Endothelial cell of umbilical vein (primary cell): ENCODE results near the gene DDB1. TPM values are rescaled to one million over a fixed set of nuclear protein-coding genes. Genes with fewer than 3 reads are reported as not detected.

Source experiments
- BruUV-seq: library from RNA; stranded (reverse); fragments of 400-500 nt; replicated peaks from 2 replicates; lab custom pipeline; 2021; lab: Mats Ljungman, UMichigan
- CTCF ChIA-PET: fragments of 300-600, 350-600 bp; sonication (Branson Sonifier 250); formaldehyde crosslinking; loops from one replicate; lab custom pipeline; 2021; ENCODE audit warnings: antibody characterized with exemption, inconsistent platforms; lab: Charles Lee
- POLR2A ChIA-PET: fragments of 300-600, 350-600 bp; sonication (Branson Sonifier 250); formaldehyde crosslinking; loops from one replicate; lab custom pipeline; 2021; ENCODE audit warnings: antibody characterized with exemption, inconsistent platforms; lab: Charles Lee
- DNase-seq: peaks from one replicate; pipeline ENCODE4 v3.0.0-alpha.2; 2011; ENCODE audit warnings: low read depth, low spot score
- FAIRE-seq: peaks from 2 replicates; lab custom pipeline; 2011; peaks lifted over from hg19 to GRCh38; lab: Jason Lieb, UNC
- H2AFZ ChIP-seq: 2 replicates; pipeline ENCODE4 v1.6.0; 2012; ENCODE audit warnings: low read depth, low read length, control low read depth, inconsistent platforms
- H3K27ac ChIP-seq: 2 replicates; pipeline ENCODE4 v1.5.1; 2011; ENCODE audit warnings: low read depth, mild to moderate bottlenecking, control low read depth, low read length, moderate library complexity; ENCODE audit not compliant: insufficient read depth
- H3K27me3 ChIP-seq, 2 experiments: 2 replicates each; pipeline versions ENCODE4 v1.6.0 to v1.6.1; 2011; ENCODE audit warnings: low read length in 2 of 2, mixed read lengths in 1 of 2; ENCODE audit not compliant: control insufficient read depth in 2 of 2, insufficient read depth in 2 of 2
- H3K36me3 ChIP-seq, 2 experiments: 2 replicates in 1 of 2; 3 replicates in 1 of 2; pipeline ENCODE4 v1.5.1; 2011; ENCODE audit warnings: low read length in 2 of 2, mild to moderate bottlenecking in 1 of 2, moderate library complexity in 1 of 2; ENCODE audit not compliant: control insufficient read depth in 2 of 2, insufficient read depth in 2 of 2; ENCODE audit errors: extremely low read depth in 1 of 2
- H3K4me1 ChIP-seq: 3 replicates; pipeline ENCODE4 v1.5.1; 2011; ENCODE audit warnings: mild to moderate bottlenecking, low read length; ENCODE audit not compliant: control insufficient read depth, insufficient read depth; ENCODE audit errors: extremely low read depth
- H3K4me2 ChIP-seq: 2 replicates; pipeline ENCODE4 v1.6.1; 2011; ENCODE audit warnings: low read length, control low read depth, mixed read lengths; ENCODE audit not compliant: insufficient read depth
- H3K4me3 ChIP-seq, 3 experiments: fragments of 200-600 bp in 1 of 3; sonication (generic), shearing (Covaris generic) in 1 of 3; replicated peaks in 1 of 3; 2 replicates each; pipeline ENCODE4 v1.5.1; 2011 to 2016; ENCODE audit warnings: control low read depth in 3 of 3, low read length in 3 of 3, mild to moderate bottlenecking in 2 of 3, inconsistent platforms in 1 of 3, low read depth in 1 of 3, moderate library complexity in 1 of 3; ENCODE audit not compliant: insufficient read depth in 1 of 3
- H3K79me2 ChIP-seq: 2 replicates; pipeline ENCODE4 v1.6.0; 2012; ENCODE audit warnings: low read length, inconsistent platforms; ENCODE audit not compliant: control insufficient read depth, insufficient read depth
- H3K9ac ChIP-seq: replicated peaks from 2 replicates; pipeline ENCODE3; 2011; ENCODE audit warnings: low read length, control low read depth; ENCODE audit not compliant: insufficient read depth; ENCODE audit errors: extremely low read depth
- H3K9me1 ChIP-seq: replicated peaks from 3 replicates; pipeline ENCODE4 v1.6.0; 2011; ENCODE audit warnings: mild to moderate bottlenecking, low read length; ENCODE audit not compliant: control insufficient read depth, insufficient read depth; ENCODE audit errors: extremely low read depth
- H3K9me3 ChIP-seq: replicated peaks from 2 replicates; pipeline ENCODE4 v1.5.1; 2012; ENCODE audit warnings: low read length, inconsistent platforms; ENCODE audit not compliant: control insufficient read depth, insufficient read depth
- H4K20me1 ChIP-seq: replicated peaks from 2 replicates; pipeline ENCODE3; 2011; ENCODE audit warnings: mild to moderate bottlenecking, low read length; ENCODE audit not compliant: control insufficient read depth, insufficient read depth; ENCODE audit errors: extremely low read depth
- EZH2 ChIP-seq: IDR thresholded peaks from 2 replicates; pipeline ENCODE4 v1.6.1; 2012; ENCODE audit warnings: borderline replicate concordance, low read depth, mild to moderate bottlenecking, moderate library complexity, low read length, inconsistent platforms; ENCODE audit not compliant: severe bottlenecking
- GATA2 ChIP-seq: IDR thresholded peaks from 2 replicates; pipeline ENCODE4 v1.7.0; 2011; ENCODE audit warnings: low read depth, mild to moderate bottlenecking, moderate library complexity, mixed read lengths, low read length; ENCODE audit not compliant: insufficient read length, insufficient read depth
- JUN ChIP-seq: IDR thresholded peaks from 2 replicates; pipeline ENCODE4 v1.6.1; 2011; ENCODE audit warnings: borderline replicate concordance, low read depth; ENCODE audit not compliant: insufficient read length, insufficient read depth
- POLR2AphosphoS5 ChIP-seq: IDR thresholded peaks from 2 replicates; pipeline ENCODE4 v1.6.1; 2012; ENCODE audit warnings: low read depth, mild to moderate bottlenecking, control low read depth, low read length, moderate library complexity; ENCODE audit not compliant: insufficient read depth
- dilution Hi-C: fragments of 300-500 bp; cut with MboI; formaldehyde crosslinking; loops from one replicate; pipeline ENCODE4 v1.15.0; 2019; ENCODE audit warnings: low sequenced_read_pairs; ENCODE audit not compliant: extremely low pct_ligation_motif_present
- intact Hi-C: fragments of 100-400 bp; cut with micrococcal nuclease; formaldehyde crosslinking; loops from one replicate; pipeline ENCODE4 v1.10.0; 2022
- polyA plus RNA-seq, 4 experiments: library from polyadenylated mRNA; depleted of rRNA in 3 of 4; stranded (reverse) in 3 of 4; unstranded in 1 of 4; fragments of >200 nt; gene quantifications; 2 replicates each; pipeline versions ENCODE4 v1.2.1 to v1.2.3, GENCODE V29; 2011 to 2012; ENCODE audit warnings: missing spikeins in 1 of 4
- total RNA-seq: library from RNA; stranded (reverse); gene quantifications from 2 replicates; pipeline ENCODE4 v1.2.3, GENCODE V29; 2021
- TF ChIP-seq, protein P1 (sequence below), 2 donors: IDR thresholded peaks; 1 replicate in 1 of 2; 2 replicates in 1 of 2; pipeline ENCODE4 v1.5.1; 2011; ENCODE audit warnings: low read length in 2 of 2, mild to moderate bottlenecking in 2 of 2, moderate library complexity in 2 of 2, control low read depth in 1 of 2, inconsistent platforms in 1 of 2, low read depth in 1 of 2; ENCODE audit not compliant: insufficient read depth in 1 of 2; ENCODE audit errors: extremely low read depth in 1 of 2

Gene DDB1
- total and polyA plus RNA-seq, 2 donors (not counting 3 experiments of a cell fraction or from before 2014, with no cell fraction given) = 229 to 230 TPM

GRCh38 chr11:61281581-61282250, 51.2 kb downstream of the DDB1 start:
- Histone ChIP-seq H2AFZ (peak overlapping the region; percentile 67), H3K9me3 (no peaks in the 10 kb centered on the region), H4K20me1 (no peaks in the 10 kb centered on the region), H3K4me3 (no peak overlapping the region), H3K27me3 (peaks cover 0 to 3% of the 10 kb centered on the region in 2 experiments), H3K36me3 (no peaks in the 10 kb centered on the region), H3K9ac (no peak overlapping the region), H3K79me2 (no peaks in the 10 kb centered on the region), H3K27ac (no peak overlapping the region), H3K9me1 (no peaks in the 10 kb centered on the region), H3K4me1 (no peaks in the 10 kb centered on the region), H3K4me2 (no peak overlapping the region)
- BruUV-seq = no TSS peak
- ChIA-PET CTCF (interaction anchor here (1.0 to 1.1 kb wide), 2 partner anchors 13 to 17 kb away, joined by 3 to 5 read pairs; partner anchors contain the start of gene VWCE), POLR2A (interaction anchor here (0.5 kb wide), 1 partner anchor 392 kb away, joined by 4 read pairs; no protein-coding TSS in a partner anchor)
- dilution Hi-C loops (no loop called here), intact Hi-C loops (loop anchor here (1.0 kb wide), 1 partner anchor 27 kb away; no protein-coding TSS in a partner anchor)
- TF ChIP-seq POLR2AphosphoS5 = no peak
- DNase-seq = peak; percentile 46
- FAIRE-seq = peak; percentile 67

- H3K4me2 ChIP-seq = no peak overlapping the region
- FAIRE-seq = no peak
- no TSS peak for BruUV-seq
These were observed 51.9 kb downstream of the DDB1 start for GRCh38 chr11:61280883-61281580.

More at GRCh38 chr11:61280883-61281580, 51.9 kb downstream of the DDB1 start:
- DNase-seq = no peak
- intact Hi-C loops (loop anchor here (1.0 kb wide), 1 partner anchor 27 kb away; no protein-coding TSS in a partner anchor), dilution Hi-C loops (no loop called here)
- H3K4me3 ChIP-seq = no peak overlapping the region
- TF ChIP-seq GATA2 = no peak
- TF ChIP-seq JUN = no peak
- TF ChIP-seq EZH2 = no peak
- TF ChIP-seq, protein P1, sequence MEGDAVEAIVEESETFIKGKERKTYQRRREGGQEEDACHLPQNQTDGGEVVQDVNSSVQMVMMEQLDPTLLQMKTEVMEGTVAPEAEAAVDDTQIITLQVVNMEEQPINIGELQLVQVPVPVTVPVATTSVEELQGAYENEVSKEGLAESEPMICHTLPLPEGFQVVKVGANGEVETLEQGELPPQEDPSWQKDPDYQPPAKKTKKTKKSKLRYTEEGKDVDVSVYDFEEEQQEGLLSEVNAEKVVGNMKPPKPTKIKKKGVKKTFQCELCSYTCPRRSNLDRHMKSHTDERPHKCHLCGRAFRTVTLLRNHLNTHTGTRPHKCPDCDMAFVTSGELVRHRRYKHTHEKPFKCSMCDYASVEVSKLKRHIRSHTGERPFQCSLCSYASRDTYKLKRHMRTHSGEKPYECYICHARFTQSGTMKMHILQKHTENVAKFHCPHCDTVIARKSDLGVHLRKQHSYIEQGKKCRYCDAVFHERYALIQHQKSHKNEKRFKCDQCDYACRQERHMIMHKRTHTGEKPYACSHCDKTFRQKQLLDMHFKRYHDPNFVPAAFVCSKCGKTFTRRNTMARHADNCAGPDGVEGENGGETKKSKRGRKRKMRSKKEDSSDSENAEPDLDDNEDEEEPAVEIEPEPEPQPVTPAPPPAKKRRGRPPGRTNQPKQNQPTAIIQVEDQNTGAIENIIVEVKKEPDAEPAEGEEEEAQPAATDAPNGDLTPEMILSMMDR (IDR thresholded peaks at IDR 0.05; ENCODE audit: extremely low read depth in 1 of 2, insufficient read depth in 1 of 2, low read depth in 1 of 2, low read length in 2 of 2) = no peak
- H3K36me3 ChIP-seq = no peaks in the 10 kb centered on the region
- no peaks in the 10 kb centered on the region for H4K20me1 ChIP-seq
- no peak overlapping the region for H3K27ac ChIP-seq
- CTCF ChIA-PET = interaction anchor here (1.0 to 1.1 kb wide), 2 partner anchors 14 to 16 kb away, joined by 3 to 5 read pairs; partner anchors contain the start of gene VWCE
- POLR2A ChIA-PET = no interaction called here
- H2AFZ ChIP-seq = no peak overlapping the region
- H3K9me3 ChIP-seq = no peaks in the 10 kb centered on the region
- peaks cover 0 to 3% of the 10 kb centered on the region in 2 experiments for H3K27me3 ChIP-seq
- no peaks in the 10 kb centered on the region for H3K9me1 ChIP-seq
- no peaks in the 10 kb centered on the region for H3K4me1 ChIP-seq
- no peak overlapping the region for H3K9ac ChIP-seq
- H3K79me2 ChIP-seq = no peaks in the 10 kb centered on the region
